SK-N-MC (cell line): ENCODE data around the gene ERLIN1.

Source experiments
- DNase-seq: peaks from one replicate; pipeline ENCODE4 v3.0.0-alpha.2; 2011; ENCODE audit warnings: low read depth, low spot score
- H3K27ac ChIP-seq: fragments of 200-600 bp; sonication (generic); 2 replicates; pipeline ENCODE4 v1.5.1; 2016; ENCODE audit warnings: mixed run types
- H3K36me3 ChIP-seq: fragments of 200-600 bp; sonication (generic); 2 replicates; pipeline ENCODE4 v1.6.1; 2017; ENCODE audit warnings: antibody characterized with exemption, low read length, mixed read lengths; ENCODE audit not compliant: insufficient read depth
- H3K4me3 ChIP-seq: fragments of 200-600 bp; sonication (generic); 2 replicates; pipeline ENCODE4 v1.5.1; 2016
- H3K9ac ChIP-seq: fragments of 200-600 bp; sonication (generic); 2 replicates; pipeline ENCODE4 v1.8.0; 2017; ENCODE audit warnings: mixed run types, mixed read lengths; ENCODE audit not compliant: insufficient read length
- H3K9me3 ChIP-seq: fragments of 200-600 bp; sonication (generic); 2 replicates; pipeline ENCODE4 v1.6.1; 2017; ENCODE audit warnings: low read depth, mild to moderate bottlenecking, antibody characterized with exemption, low read length, moderate library complexity, mixed read lengths
- EZH2 ChIP-seq: fragments of 200-600 bp; sonication (generic); IDR thresholded peaks from one replicate; pipeline ENCODE4 v1.6.1; 2017; ENCODE audit warnings: antibody characterized with exemption
- FOXP2 ChIP-seq: optimal IDR thresholded peaks from 2 replicates; pipeline ENCODE3; 2011; ENCODE audit warnings: mild to moderate bottlenecking, moderate library complexity; ENCODE audit not compliant: insufficient read depth; ENCODE audit errors: extremely low read length, control extremely low read depth
- POLR2AphosphoS5 ChIP-seq: IDR thresholded peaks from 2 replicates; pipeline ENCODE4 v1.6.1; 2012; ENCODE audit warnings: mild to moderate bottlenecking, low read depth, low read length, borderline replicate concordance

ERLIN1 gene

DNA sequence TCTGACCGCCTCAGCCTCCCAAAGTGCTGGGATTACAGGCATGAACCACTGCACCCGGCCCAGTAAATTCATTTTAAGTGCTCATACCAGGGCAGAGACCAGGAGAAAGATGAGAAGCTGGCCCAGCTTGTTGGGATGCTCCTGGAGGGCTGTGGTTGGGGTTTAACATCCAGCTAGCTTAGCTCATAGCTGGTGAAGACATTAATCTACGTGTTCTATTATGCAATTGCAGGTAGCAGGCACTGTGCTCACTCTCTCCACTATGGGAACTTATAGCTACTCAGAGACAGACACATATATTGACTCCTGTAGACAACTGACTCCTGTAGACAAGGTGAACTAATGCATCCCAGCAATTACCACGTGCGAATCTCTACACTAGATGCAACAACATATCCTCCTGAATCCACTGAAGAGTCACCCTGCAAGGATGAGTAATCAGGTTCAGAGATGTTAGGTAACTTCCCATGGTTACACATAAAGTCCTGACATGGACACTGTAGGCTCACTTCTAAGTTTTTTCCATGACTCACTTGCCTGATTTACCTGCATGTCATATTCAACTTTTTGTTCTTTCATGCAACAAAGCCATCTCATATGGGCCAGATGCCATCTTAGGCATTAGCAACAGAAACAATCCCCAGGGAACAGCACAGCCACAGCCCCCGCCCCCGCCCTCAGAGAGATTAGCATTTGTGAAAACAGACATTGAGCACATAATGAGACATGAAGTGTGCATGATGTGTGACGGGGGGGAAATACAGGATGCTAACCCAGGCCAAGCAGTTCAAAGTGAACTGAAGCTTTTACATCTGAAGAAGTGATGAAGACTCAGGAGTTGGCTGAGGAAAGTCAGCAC lies 37.2 kb downstream of the ERLIN1 start:
- Histone ChIP-seq H3K27ac (no peak overlapping the region), H3K9ac (no peak overlapping the region), H3K9me3 (no peaks in the 10 kb centered on the region), H3K36me3 (peaks cover 16% of the 10 kb centered on the region; the same call in 1 of the 2 replicates), H3K4me3 (no peak overlapping the region)
- TF ChIP-seq FOXP2 (no peak), EZH2 (no peak), POLR2AphosphoS5 (no peak)
- no peak for DNase-seq

GRCh38 chr10:100146875-100147650 lies 38.8 kb downstream of the ERLIN1 start:
- no peak for TF ChIP-seq POLR2AphosphoS5
- TF ChIP-seq EZH2: no peak
- no peak for DNase-seq
- peaks cover 13% of the 10 kb centered on the region; the same call in 1 of the 2 replicates for H3K36me3 ChIP-seq

DNA sequence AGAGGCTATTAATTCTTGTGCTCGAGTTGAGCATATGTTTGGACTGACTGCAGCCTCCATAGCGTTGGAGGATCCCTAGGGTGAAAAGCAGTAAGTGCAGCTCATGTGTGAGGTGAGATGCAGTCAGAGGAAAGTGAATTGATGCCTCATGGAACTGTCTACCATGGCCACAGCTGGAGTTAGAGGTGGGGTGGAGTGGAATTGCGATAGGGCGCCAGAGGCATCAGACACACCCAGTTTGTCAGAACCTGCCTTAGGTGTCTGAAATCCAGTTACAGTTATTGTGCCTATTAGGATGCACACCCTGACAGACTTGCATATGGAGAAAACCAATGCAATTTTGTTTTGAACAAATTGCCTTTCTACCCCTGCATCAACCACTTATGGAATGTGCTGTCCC lies 39.4 kb downstream of the ERLIN1 start:
- H3K27ac ChIP-seq: no peak overlapping the region
- no peak overlapping the region for H3K4me3 ChIP-seq
- DNase-seq: no peak
- no peaks in the 10 kb centered on the region for H3K9me3 ChIP-seq
- peaks cover 7% of the 10 kb centered on the region; the same call in 1 of the 2 replicates for H3K36me3 ChIP-seq
- H3K9ac ChIP-seq: no peak overlapping the region
- TF ChIP-seq EZH2 (no peak), FOXP2 (no peak), POLR2AphosphoS5 (no peak)

More at GRCh38 chr10:100146875-100147650, 38.8 kb downstream of the ERLIN1 start:
- no peak overlapping the region for H3K9ac ChIP-seq
- no peak overlapping the region for H3K27ac ChIP-seq
- no peaks in the 10 kb centered on the region for H3K9me3 ChIP-seq
- H3K4me3 ChIP-seq: no peak overlapping the region

DNA sequence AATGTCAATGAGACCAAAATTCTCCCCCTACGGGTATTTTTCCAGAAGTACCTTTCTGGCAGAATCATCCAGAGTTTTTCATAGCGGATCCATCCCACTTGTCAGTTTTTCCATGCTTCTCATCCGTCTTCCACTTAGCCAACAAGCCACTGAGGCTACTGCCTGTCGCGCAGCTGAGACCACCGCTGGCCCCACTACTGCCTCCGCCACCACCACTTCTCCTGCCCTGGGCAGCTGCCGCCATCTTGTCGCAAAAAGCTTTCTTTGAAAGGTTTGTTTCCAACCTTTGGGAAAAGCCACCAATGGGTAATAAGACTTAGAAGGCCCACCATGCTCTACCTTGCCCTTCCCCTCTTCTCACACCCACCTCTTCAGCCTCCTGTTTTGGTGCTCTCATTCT lies 42.1 kb downstream of the ERLIN1 start:
- DNase-seq: no peak
- Histone ChIP-seq H3K9ac (no peak overlapping the region), H3K36me3 (no peaks in the 10 kb centered on the region), H3K4me3 (no peak overlapping the region), H3K27ac (no peak overlapping the region), H3K9me3 (no peaks in the 10 kb centered on the region)
- TF ChIP-seq EZH2: no peak
- no peak for TF ChIP-seq FOXP2
- no peak for TF ChIP-seq POLR2AphosphoS5

- DNase-seq: no peak
- Histone ChIP-seq H3K9me3 (no peaks in the 10 kb centered on the region), H3K27ac (no peak overlapping the region), H3K4me3 (no peak overlapping the region), H3K9ac (no peak overlapping the region), H3K36me3 (no peaks in the 10 kb centered on the region)
- TF ChIP-seq FOXP2 (no peak), POLR2AphosphoS5 (no peak), EZH2 (no peak)
These were observed 44.3 kb downstream of the ERLIN1 start for GRCh38 chr10:100141446-100142087.

GRCh38 chr10:100140070-100140469 lies 45.8 kb downstream of the ERLIN1 start:
- Histone ChIP-seq H3K36me3 (no peaks in the 10 kb centered on the region), H3K9me3 (no peaks in the 10 kb centered on the region), H3K4me3 (no peak overlapping the region), H3K9ac (no peak overlapping the region), H3K27ac (no peak overlapping the region)
- no peak for DNase-seq
- no peak for TF ChIP-seq FOXP2
- TF ChIP-seq EZH2: no peak
- TF ChIP-seq POLR2AphosphoS5: no peak

- Histone ChIP-seq H3K9ac (no peak overlapping the region), H3K27ac (no peak overlapping the region), H3K4me3 (no peak overlapping the region), H3K36me3 (no peaks in the 10 kb centered on the region), H3K9me3 (no peaks in the 10 kb centered on the region)
- TF ChIP-seq POLR2AphosphoS5 (no peak), FOXP2 (no peak), EZH2 (no peak)
- DNase-seq: no peak
These were observed 46.8 kb downstream of the ERLIN1 start for GRCh38 chr10:100138921-100139496.

GRCh38 chr10:100135486-100135885 lies 50.3 kb downstream of the ERLIN1 start:
- TF ChIP-seq FOXP2 (no peak), POLR2AphosphoS5 (no peak), EZH2 (no peak)
- Histone ChIP-seq H3K9ac (no peak overlapping the region), H3K27ac (no peak overlapping the region), H3K9me3 (no peaks in the 10 kb centered on the region), H3K36me3 (no peaks in the 10 kb centered on the region), H3K4me3 (no peak overlapping the region)
- DNase-seq: no peak
